CD4-positive, alpha-beta T cell (primary cell): Measurements from ENCODE around the gene CCM2L. TPM values are rescaled to one million over a fixed set of nuclear protein-coding genes. Genes with fewer than 3 reads are reported as not detected.

Source experiments
- ATAC-seq: fragments of 200-7000 bp; cut with Tn5 transposase; one replicate; pipeline ENCODE4 v1.10.0; 2022; ENCODE audit warnings: mild to moderate bottlenecking; ENCODE audit not compliant: poor library complexity
- CTCF ChIA-PET: fragments of 350-600 bp; sonication (Branson Sonifier 250); formaldehyde crosslinking; loops from one replicate; lab custom pipeline; 2021; ENCODE audit warnings: antibody characterized with exemption, inconsistent platforms; lab: Charles Lee
- POLR2A ChIA-PET: fragments of 350-600 bp; sonication (Branson Sonifier 250); formaldehyde crosslinking; loops from one replicate; lab custom pipeline; 2021; ENCODE audit warnings: antibody characterized with exemption, inconsistent platforms; lab: Charles Lee
- DNase-seq, 14 experiments: peaks; one replicate each; pipeline ENCODE4 v3.0.0-alpha.2; 2013 to 2020; ENCODE audit warnings: mixed read lengths in 2 of 14
- H3K27ac ChIP-seq, 2 donors: one replicate each; pipeline versions ENCODE4 v1.5.1 to v1.7.0; 2013; ENCODE audit warnings: low read length in 2 of 2, low read depth in 1 of 2, mild to moderate bottlenecking in 1 of 2
- H3K27me3 ChIP-seq, 2 experiments: 1 replicate in 1 of 2; 2 replicates in 1 of 2; pipeline versions ENCODE4 v1.6.1 to v1.7.0; 2013; ENCODE audit warnings: low read length in 2 of 2, control low read depth in 1 of 2, mild to moderate bottlenecking in 1 of 2, moderate library complexity in 1 of 2; ENCODE audit not compliant: insufficient read depth in 2 of 2, control insufficient read depth in 1 of 2
- H3K36me3 ChIP-seq: one replicate; pipeline ENCODE4 v1.6.1; 2013; ENCODE audit warnings: low read length, control low read depth; ENCODE audit not compliant: insufficient read depth
- H3K4me1 ChIP-seq: one replicate; pipeline ENCODE4 v1.6.1; 2013; ENCODE audit warnings: low read length, control low read depth; ENCODE audit not compliant: insufficient read depth
- H3K4me3 ChIP-seq: one replicate; pipeline ENCODE4 v1.5.1; 2013; ENCODE audit warnings: mild to moderate bottlenecking, low read length, moderate library complexity
- H3K9me3 ChIP-seq, 2 experiments: 1 replicate in 1 of 2; 2 replicates in 1 of 2; pipeline versions ENCODE4 v1.6.1 to v1.7.0; 2013; ENCODE audit warnings: low read length in 2 of 2, mild to moderate bottlenecking in 2 of 2, control low read depth in 1 of 2, moderate library complexity in 1 of 2; ENCODE audit not compliant: control insufficient read depth in 1 of 2, insufficient read depth in 1 of 2
- H3K27ac Mint-ChIP-seq: one replicate; pipeline ENCODE4 v1.8.0; 2020; ENCODE audit warnings: mixed read lengths
- H3K27me3 Mint-ChIP-seq: one replicate; pipeline ENCODE4 v1.8.0; 2021; ENCODE audit warnings: mixed read lengths
- H3K36me3 Mint-ChIP-seq: one replicate; pipeline ENCODE4 v1.8.0; 2021; ENCODE audit warnings: low read depth, mixed read lengths
- H3K4me1 Mint-ChIP-seq: one replicate; pipeline ENCODE4 v1.8.0; 2021; ENCODE audit warnings: low read depth, mixed read lengths
- H3K4me3 Mint-ChIP-seq: one replicate; pipeline ENCODE4 v1.8.0; 2020; ENCODE audit warnings: mild to moderate bottlenecking, mixed read lengths
- H3K9me3 Mint-ChIP-seq: one replicate; pipeline ENCODE4 v1.8.0; 2020; ENCODE audit warnings: mixed read lengths
- intact Hi-C, 2 experiments: fragments of 100-400 bp; cut with DNase I in 1 of 2; cut with micrococcal nuclease in 1 of 2; formaldehyde crosslinking; loops; one replicate each; pipeline versions ENCODE4 v1.15.1 to v1.9.0; 2023 to 2025; cut with DNase I, micrococcal nuclease
- total RNA-seq, 174 experiments: library from RNA in 2 of 174; stranded (reverse) in 2 of 174; gene quantifications; one replicate each; pipeline ENCODE4 v1.2.3 and lab custom pipeline; 2021 to 2026
- TF ChIP-seq, protein P1 (sequence below): fragments of 200-600 bp; IDR thresholded peaks from one replicate; pipeline ENCODE4 v1.8.0; 2022; ENCODE audit warnings: antibody characterized with exemption, mild to moderate bottlenecking

Gene CCM2L
- total RNA-seq, 2 experiments from 2014 or later: not detected

DNA sequence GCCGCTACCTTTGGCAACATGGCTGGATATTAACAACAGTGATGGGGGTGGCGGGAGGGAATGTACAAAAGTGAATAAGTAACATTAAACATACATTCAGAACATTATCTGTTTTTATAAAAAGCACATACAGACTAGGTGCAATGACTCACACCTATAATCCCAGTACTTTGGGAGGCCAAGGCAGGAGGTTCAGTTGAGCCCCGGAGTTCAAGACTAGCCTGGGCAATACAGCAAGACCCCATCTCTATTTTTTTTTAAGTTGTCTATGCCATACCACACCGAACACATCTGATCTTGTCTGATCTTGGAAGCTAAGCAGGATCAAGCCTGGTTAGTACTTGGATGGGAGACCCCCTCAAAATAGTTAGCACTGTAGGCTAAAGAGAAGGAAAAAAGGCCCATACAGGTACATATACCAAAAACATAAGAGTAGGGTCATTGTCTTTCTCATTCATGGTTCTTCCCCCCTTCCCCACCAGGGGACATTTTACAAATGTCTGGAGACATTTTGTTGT is 40.1 kb downstream of the CCM2L start:
- Histone ChIP-seq H3K9me3 (peaks cover 0 to 17% of the 10 kb centered on the region in 2 experiments), H3K27ac (no peak overlapping the region), H3K4me1 (peaks cover 22% of the 10 kb centered on the region), H3K36me3 (no peaks in the 10 kb centered on the region), H3K27me3 (peaks cover 38 to 54% of the 10 kb centered on the region in 2 experiments), H3K4me3 (no peak overlapping the region)
- TF ChIP-seq, protein P1, sequence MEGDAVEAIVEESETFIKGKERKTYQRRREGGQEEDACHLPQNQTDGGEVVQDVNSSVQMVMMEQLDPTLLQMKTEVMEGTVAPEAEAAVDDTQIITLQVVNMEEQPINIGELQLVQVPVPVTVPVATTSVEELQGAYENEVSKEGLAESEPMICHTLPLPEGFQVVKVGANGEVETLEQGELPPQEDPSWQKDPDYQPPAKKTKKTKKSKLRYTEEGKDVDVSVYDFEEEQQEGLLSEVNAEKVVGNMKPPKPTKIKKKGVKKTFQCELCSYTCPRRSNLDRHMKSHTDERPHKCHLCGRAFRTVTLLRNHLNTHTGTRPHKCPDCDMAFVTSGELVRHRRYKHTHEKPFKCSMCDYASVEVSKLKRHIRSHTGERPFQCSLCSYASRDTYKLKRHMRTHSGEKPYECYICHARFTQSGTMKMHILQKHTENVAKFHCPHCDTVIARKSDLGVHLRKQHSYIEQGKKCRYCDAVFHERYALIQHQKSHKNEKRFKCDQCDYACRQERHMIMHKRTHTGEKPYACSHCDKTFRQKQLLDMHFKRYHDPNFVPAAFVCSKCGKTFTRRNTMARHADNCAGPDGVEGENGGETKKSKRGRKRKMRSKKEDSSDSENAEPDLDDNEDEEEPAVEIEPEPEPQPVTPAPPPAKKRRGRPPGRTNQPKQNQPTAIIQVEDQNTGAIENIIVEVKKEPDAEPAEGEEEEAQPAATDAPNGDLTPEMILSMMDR: no peak
- Mint-ChIP-seq H3K4me3 (no peak overlapping the region), H3K36me3 (no peaks in the 10 kb centered on the region), H3K27me3 (peaks cover 83% of the 10 kb centered on the region), H3K4me1 (peaks cover 16% of the 10 kb centered on the region), H3K27ac (no peak overlapping the region), H3K9me3 (no peaks in the 10 kb centered on the region)
- DNase-seq (no peak), ATAC-seq (no peak)
- ChIA-PET POLR2A (no interaction called here), CTCF (no interaction called here)
- intact Hi-C loops: no loop called here

- H3K27ac ChIP-seq: no peak overlapping the region
- ATAC-seq (no peak), DNase-seq (peak in 2 of 14 experiments; percentile 47)
- H3K9me3 ChIP-seq: peaks cover 0 to 17% of the 10 kb centered on the region in 2 experiments
- H3K4me1 ChIP-seq: peaks cover 22% of the 10 kb centered on the region
- intact Hi-C loops: no loop called here
- Mint-ChIP-seq H3K9me3 (no peaks in the 10 kb centered on the region), H3K4me3 (peak overlapping the region; percentile 56), H3K36me3 (no peaks in the 10 kb centered on the region), H3K27me3 (peaks cover 83% of the 10 kb centered on the region), H3K4me1 (peaks cover 16% of the 10 kb centered on the region), H3K27ac (no peak overlapping the region)
- peaks cover 38 to 50% of the 10 kb centered on the region in 2 experiments for H3K27me3 ChIP-seq
- H3K4me3 ChIP-seq: no peak overlapping the region
- no peaks in the 10 kb centered on the region for H3K36me3 ChIP-seq
- ChIA-PET CTCF (no interaction called here), POLR2A (no interaction called here)
- TF ChIP-seq, protein P1: no peak
Observed at GRCh38 chr20:32050851-32051556, 40.8 kb downstream of the CCM2L start.

DNA sequence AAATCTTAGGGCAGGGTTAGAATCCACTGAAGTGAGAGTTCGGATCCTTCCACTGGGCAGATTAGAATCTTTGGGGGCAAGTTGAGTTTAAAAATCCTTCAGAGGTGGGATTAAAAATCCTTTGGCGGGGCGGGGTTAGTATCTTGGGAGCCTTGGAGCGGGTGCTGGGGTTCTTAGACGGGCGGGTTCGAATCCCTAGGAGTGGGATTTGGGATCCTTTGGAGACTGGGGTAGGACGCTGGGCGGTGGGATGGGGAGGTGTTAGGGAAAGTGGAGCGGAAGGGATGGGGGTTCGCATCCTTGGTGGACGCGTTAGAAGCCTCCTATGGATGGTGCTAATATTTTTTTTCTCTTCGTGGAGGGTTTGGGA is 41.5 kb downstream of the CCM2L start:
- Mint-ChIP-seq H3K9me3 (no peaks in the 10 kb centered on the region), H3K27me3 (peaks cover 81% of the 10 kb centered on the region), H3K4me3 (peak overlapping the region; percentile 69), H3K4me1 (peaks cover 16% of the 10 kb centered on the region), H3K27ac (no peak overlapping the region), H3K36me3 (no peaks in the 10 kb centered on the region)
- DNase-seq: no peak
- TF ChIP-seq, protein P1: no peak
- POLR2A ChIA-PET: no interaction called here
- Histone ChIP-seq H3K36me3 (no peaks in the 10 kb centered on the region), H3K4me1 (peaks cover 22% of the 10 kb centered on the region), H3K9me3 (peaks cover 0 to 17% of the 10 kb centered on the region in 2 experiments), H3K27ac (no peak overlapping the region), H3K4me3 (peak overlapping the region; percentile 43), H3K27me3 (peaks cover 38 to 54% of the 10 kb centered on the region in 2 experiments)
- intact Hi-C loops: no loop called here
- CTCF ChIA-PET: no interaction called here
- ATAC-seq: no peak
